Body of pancreas (tissue), 4 donors: ENCODE data around the gene TSEN2.

Source experiments
- POLR2A ChIP-seq, 3 donors: fragments of 450-650 bp; IDR thresholded peaks; one replicate each; pipeline ENCODE4 v1.6.1; 2016; ENCODE audit warnings: antibody characterized with exemption in 3 of 3, mild to moderate bottlenecking in 2 of 3
- TF ChIP-seq, protein P1 (sequence below), 7 experiments: fragments of 450-650 bp in 4 of 7; fragments of 200-600 bp in 3 of 7; sonication (generic) in 3 of 7; IDR thresholded peaks; one replicate each; pipeline ENCODE4 v1.5.1; 2016 to 2019; ENCODE audit warnings: antibody characterized with exemption in 7 of 7

DNA sequence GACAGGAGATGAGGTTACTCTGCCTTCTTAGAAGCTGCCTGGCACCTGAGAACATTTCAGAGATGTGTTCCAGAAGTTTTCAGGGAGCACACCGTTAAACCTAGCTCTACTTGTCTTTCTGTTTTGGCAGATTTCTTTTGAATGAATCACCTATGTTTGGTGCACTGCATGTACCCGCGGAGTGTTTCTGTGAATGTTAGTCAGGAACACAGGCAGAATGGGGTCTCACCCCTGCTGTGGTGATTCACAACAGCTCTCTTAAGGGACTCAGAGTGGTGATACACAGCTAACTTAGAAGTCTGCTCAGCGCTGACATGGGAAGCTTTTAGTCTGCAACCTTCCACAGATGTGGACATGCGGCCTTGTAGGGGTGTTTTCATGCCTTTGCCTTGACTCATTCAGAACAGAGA, 24.0 kb downstream of the TSEN2 start:
- TF ChIP-seq, protein P1, sequence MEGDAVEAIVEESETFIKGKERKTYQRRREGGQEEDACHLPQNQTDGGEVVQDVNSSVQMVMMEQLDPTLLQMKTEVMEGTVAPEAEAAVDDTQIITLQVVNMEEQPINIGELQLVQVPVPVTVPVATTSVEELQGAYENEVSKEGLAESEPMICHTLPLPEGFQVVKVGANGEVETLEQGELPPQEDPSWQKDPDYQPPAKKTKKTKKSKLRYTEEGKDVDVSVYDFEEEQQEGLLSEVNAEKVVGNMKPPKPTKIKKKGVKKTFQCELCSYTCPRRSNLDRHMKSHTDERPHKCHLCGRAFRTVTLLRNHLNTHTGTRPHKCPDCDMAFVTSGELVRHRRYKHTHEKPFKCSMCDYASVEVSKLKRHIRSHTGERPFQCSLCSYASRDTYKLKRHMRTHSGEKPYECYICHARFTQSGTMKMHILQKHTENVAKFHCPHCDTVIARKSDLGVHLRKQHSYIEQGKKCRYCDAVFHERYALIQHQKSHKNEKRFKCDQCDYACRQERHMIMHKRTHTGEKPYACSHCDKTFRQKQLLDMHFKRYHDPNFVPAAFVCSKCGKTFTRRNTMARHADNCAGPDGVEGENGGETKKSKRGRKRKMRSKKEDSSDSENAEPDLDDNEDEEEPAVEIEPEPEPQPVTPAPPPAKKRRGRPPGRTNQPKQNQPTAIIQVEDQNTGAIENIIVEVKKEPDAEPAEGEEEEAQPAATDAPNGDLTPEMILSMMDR (IDR thresholded peaks at IDR 0.05) = no peak
- no peak for TF ChIP-seq POLR2A (IDR thresholded peaks at IDR 0.05)
